HG03439 (cell line): ENCODE data around the gene GPHN.
"Not testable (repeated sequence)": the region's sequence is repeated elsewhere in the genome, so short reads cannot be mapped to it uniquely, and the experiment has no call there.

Source experiments
- ATAC-seq: cut with Tn5 transposase; IDR thresholded peaks from one replicate; pipeline ENCODE4 v1.9.1; 2021; ENCODE audit warnings: mild to moderate bottlenecking, moderate library complexity; ENCODE audit not compliant: unreplicated experiment

The GPHN gene

DNA sequence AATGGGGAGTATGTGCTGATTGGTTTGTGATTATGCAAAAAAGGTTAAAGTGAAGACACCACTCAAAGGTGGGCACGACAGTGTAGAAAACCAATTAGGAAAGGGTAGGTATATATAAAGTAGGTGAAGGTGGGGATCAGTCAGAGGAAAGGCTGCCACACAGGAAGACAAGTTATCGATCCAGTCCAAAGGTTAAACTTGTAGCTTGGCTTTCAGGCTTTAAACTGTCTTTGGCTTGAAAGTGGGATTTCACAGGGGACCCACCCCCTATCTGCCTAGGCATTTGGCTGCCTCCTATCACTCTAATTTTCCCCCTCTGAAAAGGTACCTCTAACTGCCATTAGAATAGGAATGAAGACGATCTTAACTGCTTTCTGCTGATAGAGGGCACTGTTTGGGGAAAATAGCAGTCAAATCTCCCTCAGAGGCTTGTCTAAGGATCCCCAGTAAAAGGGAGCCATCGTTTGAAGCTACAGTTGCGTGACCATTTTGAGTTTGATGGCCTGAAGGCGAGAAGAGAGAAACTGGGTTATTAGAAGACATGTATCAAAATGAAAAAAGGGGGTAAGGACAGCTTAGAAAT lies 250.2 kb downstream of the GPHN start:
- no peak for ATAC-seq

DNA sequence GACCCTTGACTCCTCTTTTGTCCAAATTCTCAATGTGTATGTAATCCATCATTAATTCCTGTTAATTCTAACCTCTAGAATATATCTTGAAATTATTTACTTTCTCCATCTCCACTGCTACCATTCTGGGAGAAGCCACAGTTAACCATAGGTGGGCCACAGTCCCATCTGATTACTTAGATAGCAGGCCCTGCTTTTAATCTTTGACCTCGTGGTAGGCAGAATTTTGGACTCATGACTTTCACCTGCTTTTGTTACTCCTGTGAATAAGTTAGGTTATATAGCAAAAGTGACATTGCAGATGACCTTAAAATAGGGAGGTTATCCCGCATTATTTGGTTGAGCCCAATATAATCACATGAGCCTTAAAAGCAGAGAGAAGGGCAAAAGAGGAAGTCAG lies 264.2 kb downstream of the GPHN start:
- no peak for ATAC-seq

- ATAC-seq, result no peak
Measured at GRCh38 chr14:66782853-66783252, 274.9 kb downstream of the GPHN start.

DNA sequence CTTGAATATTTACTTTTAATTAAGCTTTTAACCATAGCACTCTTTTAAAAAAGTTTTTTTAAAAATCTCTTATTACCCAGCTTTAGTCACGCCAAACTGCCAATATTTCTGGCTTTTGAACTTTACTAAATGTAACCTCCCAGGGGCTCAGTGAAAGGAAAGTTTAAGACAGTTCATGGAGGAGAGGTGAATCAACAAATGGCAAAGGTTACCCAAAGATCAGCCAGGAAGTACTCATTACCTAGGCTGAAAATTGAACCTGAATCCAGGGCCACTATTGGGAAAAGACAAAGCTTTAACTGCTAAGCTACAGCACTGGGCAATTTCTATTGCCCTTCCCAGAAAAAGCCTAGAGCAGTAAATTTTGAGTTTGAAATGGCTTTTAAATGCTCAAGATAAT lies 282.2 kb downstream of the GPHN start:
- ATAC-seq, result no peak

DNA sequence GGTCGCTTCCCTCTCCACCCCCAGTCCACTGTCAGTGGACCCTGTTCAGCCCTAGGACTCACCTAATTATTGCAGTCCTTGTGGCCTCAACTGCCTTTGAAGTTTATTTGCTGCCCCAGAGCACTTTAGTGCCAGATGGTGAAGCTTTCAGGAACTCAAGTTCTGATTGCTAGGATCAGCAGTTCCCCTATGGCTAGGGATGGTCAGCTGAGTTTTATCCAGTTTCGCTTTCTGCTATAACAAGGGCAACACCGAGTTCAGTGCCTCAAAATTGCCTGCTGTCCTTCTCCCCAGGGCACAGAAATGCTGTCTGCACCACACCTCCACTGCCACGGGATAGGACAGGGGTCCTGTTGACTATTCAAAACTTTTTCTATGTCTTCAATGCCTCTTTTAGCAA lies 295.0 kb downstream of the GPHN start:
- ATAC-seq, result no peak

DNA sequence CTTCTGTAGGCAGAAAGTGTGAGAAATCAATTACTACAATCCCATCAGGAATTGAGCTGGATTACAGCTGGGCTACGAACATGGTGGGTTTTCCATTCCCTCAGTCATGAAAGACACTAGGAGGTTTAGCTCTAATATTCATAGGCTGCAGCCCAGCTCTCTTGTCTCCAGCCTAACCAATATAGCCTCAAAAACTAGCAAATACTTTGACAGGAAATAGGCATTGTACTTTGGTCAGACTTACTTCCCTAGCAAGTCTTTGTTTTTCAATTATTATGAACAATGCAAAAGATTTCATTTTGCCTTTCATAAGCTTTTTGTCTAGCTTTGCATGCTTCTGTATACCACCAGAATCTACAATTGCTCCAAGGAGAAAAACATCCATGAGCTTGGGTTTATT lies 296.2 kb downstream of the GPHN start:
- ATAC-seq, result no peak

GRCh38 chr14:66813636-66814035 lies 305.7 kb downstream of the GPHN start:
- ATAC-seq, result no peak

DNA sequence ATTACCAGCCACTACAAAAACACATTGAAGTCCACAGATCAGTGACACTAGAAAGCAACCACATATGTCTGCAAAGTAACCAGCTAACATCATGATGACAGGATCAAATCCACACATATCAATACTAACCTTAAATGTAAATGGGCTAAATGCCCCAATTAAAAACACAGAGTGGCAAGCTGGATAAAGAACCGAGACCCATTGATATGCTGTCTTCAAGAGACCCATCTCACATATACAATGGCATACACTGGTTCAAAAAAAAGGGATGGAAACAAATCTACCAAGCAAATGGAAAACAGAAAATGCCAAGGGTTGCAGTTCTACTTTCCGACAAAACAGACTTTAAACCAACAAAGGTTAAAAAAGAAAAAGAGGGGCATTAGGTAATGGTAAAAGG lies 307.7 kb downstream of the GPHN start:
- ATAC-seq, result no peak

DNA sequence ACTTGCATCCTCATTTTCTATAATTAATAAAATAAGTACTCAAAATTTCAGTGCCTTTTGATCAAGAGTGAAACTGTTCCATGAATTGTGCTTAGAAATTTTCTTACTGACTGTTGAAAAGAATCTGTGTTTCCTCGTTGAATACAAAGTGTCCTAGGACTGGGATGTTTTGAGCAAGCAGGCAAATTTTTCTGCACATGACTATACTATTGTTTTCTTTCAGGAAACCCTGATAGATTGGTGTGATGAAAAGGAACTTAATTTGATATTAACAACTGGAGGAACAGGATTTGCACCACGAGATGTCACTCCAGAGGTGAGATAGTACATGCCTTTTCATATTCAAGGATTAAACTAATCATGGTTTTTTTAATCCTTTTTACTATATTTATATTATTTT lies 316.3 kb downstream of the GPHN start:
- ATAC-seq, result no peak

- no peak for ATAC-seq
Measured at GRCh38 chr14:66827182-66827581, 319.2 kb downstream of the GPHN start.

- ATAC-seq, result no peak
Measured at GRCh38 chr14:66831173-66831572, 323.2 kb downstream of the GPHN start.

- no peak for ATAC-seq
Measured at GRCh38 chr14:66833816-66834215, 325.9 kb downstream of the GPHN start.

GRCh38 chr14:66837436-66837835 lies 329.5 kb downstream of the GPHN start:
- not testable (repeated sequence) for ATAC-seq

DNA sequence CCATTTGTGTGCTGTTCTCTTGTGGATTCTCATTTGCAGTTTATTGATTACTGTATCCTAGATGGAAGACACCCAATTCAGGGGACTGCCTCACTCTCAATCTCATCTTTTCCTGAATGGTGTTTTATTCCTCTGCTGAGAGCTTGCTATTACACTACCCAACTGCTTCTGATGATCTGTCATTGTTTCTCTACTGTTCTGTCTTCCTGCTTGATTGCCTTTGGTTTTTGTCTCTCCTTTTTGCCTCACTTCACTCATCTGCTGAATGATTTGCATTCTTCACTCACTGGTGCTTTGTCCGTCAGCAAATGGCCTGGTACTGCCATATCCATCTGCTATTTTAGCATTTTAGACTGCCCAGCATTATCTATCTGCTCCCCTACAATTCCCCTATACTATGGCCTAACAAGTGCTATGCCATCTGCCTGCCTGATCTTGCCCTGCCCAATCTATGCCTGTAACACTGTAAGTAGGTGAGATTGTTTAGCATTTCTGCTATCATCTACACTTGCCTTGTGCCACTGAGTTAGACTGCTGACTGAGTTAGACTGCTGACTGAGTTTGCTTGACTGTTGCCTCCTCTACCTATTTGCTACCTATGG lies 335.1 kb downstream of the GPHN start:
- ATAC-seq, result no peak

DNA sequence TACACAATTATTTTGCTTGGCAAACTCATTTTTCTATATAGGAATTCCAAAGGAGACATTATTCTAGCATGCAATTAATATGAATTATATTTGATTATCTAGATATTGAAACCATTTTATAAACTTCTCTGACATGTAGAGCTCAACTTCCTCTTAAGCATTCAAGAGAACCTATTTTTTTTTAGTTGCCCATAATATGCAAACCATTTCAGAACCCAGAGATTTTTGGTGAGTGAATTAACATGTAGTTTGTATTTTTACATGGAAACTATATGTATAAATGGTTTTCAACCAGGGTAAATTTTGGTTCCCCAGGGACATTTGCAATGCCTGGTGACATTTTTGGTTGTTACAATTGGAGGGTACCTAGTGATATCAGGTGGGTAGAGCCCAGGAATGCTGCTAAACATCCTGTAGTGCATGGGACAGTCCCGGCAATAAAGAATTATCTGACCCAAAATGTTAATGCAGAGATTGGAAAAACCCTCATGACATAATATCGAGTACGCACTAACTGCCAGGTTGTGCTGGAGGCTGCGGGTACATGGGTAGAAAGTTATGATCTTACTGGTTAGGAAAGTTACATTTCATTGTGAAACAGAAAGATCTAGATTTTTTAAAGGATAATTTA lies 342.4 kb downstream of the GPHN start:
- ATAC-seq, result no peak

GRCh38 chr14:66853311-66853710 lies 345.4 kb downstream of the GPHN start:
- ATAC-seq, result no peak

DNA sequence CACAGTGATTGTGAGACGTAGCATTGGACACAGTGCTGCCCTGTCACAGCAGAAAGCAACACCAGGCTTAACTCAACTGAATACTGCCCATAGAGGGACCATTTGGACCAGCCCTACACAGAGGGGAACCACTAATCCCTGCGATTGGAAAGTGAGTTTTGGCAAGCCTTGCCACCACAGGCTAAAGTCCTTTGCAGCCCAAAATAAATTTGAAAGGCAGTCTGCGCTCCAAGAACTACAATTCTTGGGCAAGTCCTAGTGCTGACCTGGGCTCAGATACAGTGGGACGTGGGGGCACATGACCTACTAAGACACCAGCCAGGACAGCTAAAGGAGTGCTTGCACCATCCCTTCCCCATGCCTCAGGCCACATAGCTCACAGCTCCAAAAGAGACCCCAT lies 349.9 kb downstream of the GPHN start:
- ATAC-seq, result no peak

GRCh38 chr14:66859063-66859671 lies 351.2 kb downstream of the GPHN start:
- no peak for ATAC-seq

DNA sequence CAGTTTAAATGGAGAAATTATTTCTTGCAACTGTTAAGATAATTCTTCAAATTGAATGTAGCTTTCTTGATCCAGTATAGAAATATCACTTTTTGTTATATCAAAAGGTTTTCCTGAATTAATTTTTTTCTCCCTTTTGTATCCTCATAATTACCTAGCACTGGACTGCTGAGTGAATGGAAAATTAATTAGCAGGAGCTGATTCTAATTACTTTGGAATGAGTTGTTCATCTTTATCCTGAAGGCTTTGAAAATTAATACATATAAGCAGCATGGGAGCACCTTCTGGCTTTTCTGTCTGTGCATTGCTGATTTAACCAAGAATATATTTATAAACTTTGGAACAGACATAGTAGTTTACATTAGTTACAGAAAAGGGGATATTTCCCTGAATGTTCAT lies 373.6 kb downstream of the GPHN start:
- ATAC-seq, result no peak

DNA sequence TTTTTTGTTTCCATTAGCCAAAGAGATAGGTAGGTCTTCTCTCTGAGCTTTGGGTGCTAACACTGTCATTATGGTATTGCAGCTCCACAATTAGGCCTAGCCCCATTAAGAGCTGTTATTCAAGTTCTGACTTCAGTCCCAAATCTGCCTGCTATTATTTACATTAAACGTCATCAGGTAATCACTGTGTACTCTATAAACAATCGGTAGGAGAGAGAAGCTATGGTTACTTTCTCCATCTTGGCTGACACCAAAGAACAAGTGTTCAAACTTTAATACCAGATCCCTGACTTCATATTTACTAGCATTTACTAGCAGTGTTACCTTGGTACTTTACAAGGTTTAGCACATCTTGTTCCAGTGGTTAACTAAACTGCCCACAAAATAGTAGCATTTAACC lies 376.2 kb downstream of the GPHN start:
- no peak for ATAC-seq

DNA sequence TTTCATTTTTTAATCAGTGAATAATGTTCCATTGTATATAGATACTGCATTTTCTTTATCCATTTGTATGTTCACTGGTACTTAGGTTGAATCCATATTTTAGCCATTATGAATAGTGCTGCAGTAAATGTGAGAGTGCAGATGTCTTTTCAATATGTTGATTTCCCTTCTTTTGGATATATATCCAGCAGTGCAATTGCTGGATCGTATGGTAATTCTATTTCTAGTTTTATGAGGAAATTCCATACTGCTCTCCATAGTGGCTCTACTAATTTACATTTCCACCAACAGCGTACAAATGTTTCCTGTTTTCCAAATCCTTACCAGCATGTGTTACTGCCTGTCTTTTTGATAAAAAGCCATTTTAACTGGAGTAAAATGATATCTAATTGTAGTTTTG lies 392.8 kb downstream of the GPHN start:
- ATAC-seq, result no peak

GRCh38 chr14:66910311-66910840 lies 402.4 kb downstream of the GPHN start:
- no peak for ATAC-seq
